ENCODE data around the gene SLC7A14. TPM values are rescaled to one million over a fixed set of nuclear protein-coding genes. Genes with fewer than 3 reads are reported as not detected.

Gene SLC7A14
- total RNA-seq, 4 donors from 2014 or later: under 0.01 to 0.06 (median under 0.01) TPM; not detected in 1

- no peak for TF ChIP-seq CTCF (IDR thresholded peaks at IDR 0.05)
- ATAC-seq (ENCODE audit: low FRiP score): no peak
- DNase-seq (ENCODE audit: low spot score): no peak
Measured at GRCh38 chr3:170458285-170458684, 127.6 kb downstream of the SLC7A14 start.

GRCh38 chr3:170454509-170454908, 131.4 kb downstream of the SLC7A14 start:
- ATAC-seq (ENCODE audit: low FRiP score) (no peak), DNase-seq (ENCODE audit: low spot score) (no peak)
- TF ChIP-seq CTCF (IDR thresholded peaks at IDR 0.05): no peak

- TF ChIP-seq CTCF (IDR thresholded peaks at IDR 0.05): no peak
- no peak for ATAC-seq (ENCODE audit: low FRiP score)
- no peak for DNase-seq (ENCODE audit: low spot score)
Measured at GRCh38 chr3:170450039-170450438, 135.8 kb downstream of the SLC7A14 start.

GRCh38 chr3:170448584-170448983, 137.3 kb downstream of the SLC7A14 start:
- DNase-seq (ENCODE audit: low spot score): no peak
- no peak for ATAC-seq (ENCODE audit: low FRiP score)
- no peak for TF ChIP-seq CTCF (IDR thresholded peaks at IDR 0.05)

- TF ChIP-seq CTCF (IDR thresholded peaks at IDR 0.05): no peak
- DNase-seq (ENCODE audit: low spot score) (no peak), ATAC-seq (ENCODE audit: low FRiP score) (no peak)
Measured at GRCh38 chr3:170443457-170443856, 142.4 kb downstream of the SLC7A14 start.

- ATAC-seq (ENCODE audit: low FRiP score) (no peak), DNase-seq (ENCODE audit: low spot score) (no peak)
- TF ChIP-seq CTCF (IDR thresholded peaks at IDR 0.05): no peak
Measured at GRCh38 chr3:170442947-170443346, 142.9 kb downstream of the SLC7A14 start.

- ATAC-seq (ENCODE audit: low FRiP score): no peak
- DNase-seq (ENCODE audit: low spot score): no peak
- no peak for TF ChIP-seq CTCF (IDR thresholded peaks at IDR 0.05)
Measured at GRCh38 chr3:170441412-170441811, 144.5 kb downstream of the SLC7A14 start.
